Astrocyte of the spinal cord (primary cell): ENCODE results near the gene SMLR1.

ENCODE experiments used
- DNase-seq: peaks from one replicate; pipeline ENCODE4 v3.0.0; 2011; ENCODE audit warnings: low read depth, low spot score
- H3K4me3 ChIP-seq: 2 replicates; pipeline ENCODE4 v1.5.1; 2011; ENCODE audit warnings: low read depth, mild to moderate bottlenecking, low read length, moderate library complexity
- in situ Hi-C: cut with HindIII; loops from 2 replicates; pipeline ENCODE4 v1.10.0; 2017; ENCODE audit warnings: low sequenced_read_pairs
- TF ChIP-seq, protein P1 (sequence below): IDR thresholded peaks from 2 replicates; pipeline ENCODE4 v1.5.1; 2012; ENCODE audit warnings: low read depth, mild to moderate bottlenecking, low read length, inconsistent platforms

The SMLR1 gene

DNA sequence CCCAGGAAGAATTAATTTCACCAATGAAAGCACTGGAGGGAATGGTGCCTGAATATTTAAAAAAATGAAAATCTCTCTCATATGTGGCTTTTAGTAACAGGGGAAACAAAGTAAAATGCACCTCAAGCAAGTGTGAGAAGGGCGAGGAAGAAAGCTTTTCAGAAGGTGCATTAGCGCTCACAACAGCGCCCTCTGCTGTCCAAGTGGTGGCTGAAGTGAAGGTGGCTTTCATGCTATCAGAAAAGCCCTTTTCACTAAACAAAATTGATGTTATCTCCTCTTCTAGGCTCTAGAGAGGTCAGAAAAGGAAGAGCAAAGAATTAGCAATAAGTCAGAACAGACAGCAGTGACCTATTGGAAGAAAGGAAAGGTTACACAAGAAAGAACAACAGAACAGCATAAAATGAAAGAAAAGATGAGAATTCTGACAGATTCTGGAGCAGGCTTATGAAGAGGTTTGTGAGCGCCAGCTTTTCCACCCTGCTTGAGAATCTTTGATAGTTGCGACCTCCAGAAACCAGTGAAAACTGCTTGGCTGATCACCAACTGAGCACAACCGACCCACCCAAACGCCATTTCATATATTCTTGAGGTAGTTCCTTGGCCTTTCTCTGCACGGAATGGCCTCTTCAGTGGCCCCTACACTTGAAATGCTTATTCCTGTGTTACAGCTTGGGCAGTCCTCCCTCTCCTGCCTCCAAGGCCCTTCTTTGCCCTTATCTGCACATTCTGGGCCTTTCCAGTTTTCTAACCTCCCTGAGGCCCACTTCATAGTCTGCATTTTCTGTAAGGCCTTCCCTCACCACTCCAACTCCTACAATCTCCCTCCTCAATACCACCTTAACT lies 45.3 kb downstream of the SMLR1 start:
- in situ Hi-C loops = no loop called here
- H3K4me3 ChIP-seq = no peak overlapping the region
- DNase-seq = peak; percentile 49
- TF ChIP-seq, protein P1, sequence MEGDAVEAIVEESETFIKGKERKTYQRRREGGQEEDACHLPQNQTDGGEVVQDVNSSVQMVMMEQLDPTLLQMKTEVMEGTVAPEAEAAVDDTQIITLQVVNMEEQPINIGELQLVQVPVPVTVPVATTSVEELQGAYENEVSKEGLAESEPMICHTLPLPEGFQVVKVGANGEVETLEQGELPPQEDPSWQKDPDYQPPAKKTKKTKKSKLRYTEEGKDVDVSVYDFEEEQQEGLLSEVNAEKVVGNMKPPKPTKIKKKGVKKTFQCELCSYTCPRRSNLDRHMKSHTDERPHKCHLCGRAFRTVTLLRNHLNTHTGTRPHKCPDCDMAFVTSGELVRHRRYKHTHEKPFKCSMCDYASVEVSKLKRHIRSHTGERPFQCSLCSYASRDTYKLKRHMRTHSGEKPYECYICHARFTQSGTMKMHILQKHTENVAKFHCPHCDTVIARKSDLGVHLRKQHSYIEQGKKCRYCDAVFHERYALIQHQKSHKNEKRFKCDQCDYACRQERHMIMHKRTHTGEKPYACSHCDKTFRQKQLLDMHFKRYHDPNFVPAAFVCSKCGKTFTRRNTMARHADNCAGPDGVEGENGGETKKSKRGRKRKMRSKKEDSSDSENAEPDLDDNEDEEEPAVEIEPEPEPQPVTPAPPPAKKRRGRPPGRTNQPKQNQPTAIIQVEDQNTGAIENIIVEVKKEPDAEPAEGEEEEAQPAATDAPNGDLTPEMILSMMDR = peak; percentile 97

DNA sequence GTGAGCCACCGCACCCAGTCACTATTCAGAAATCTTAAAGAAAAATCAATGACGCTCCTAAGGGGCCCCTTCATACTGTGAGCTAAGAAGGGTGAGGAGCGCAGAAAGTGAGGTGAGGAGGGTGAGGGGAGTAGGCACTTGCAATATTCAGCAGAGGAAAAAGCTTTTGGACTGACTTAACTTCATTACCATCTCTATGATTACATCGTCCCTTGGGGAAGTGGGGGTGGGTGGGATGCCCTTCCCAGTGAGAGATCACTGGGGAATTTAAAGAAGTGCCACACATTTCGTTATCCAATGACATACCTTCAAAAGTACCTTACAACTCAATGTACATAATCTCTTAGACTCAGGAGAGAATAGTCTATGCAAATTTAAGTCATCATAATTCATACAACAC lies 46.5 kb downstream of the SMLR1 start:
- TF ChIP-seq, protein P1 = no peak
- no peak overlapping the region for H3K4me3 ChIP-seq
- in situ Hi-C loops = no loop called here
- no peak for DNase-seq

DNA sequence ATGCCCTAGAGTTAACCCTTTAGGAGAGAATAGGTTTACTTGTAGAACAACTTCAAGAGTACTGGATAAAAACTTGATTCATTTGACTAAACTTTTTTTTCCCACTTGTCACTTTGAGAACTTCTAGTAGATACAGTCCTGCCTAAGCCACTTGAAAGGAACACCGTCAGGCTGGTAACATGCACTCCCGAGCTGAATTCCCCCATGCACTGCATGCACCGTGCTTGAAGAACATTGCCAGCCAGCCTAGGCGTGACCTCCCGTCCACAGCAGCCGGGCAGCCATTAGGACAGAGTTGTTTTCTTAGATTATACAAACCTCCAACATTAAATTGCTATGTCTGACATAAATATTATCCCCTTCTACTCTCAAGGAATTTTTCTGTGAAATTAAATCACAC lies 52.6 kb downstream of the SMLR1 start:
- no peak for DNase-seq
- no peak overlapping the region for H3K4me3 ChIP-seq
- in situ Hi-C loops = no loop called here
- TF ChIP-seq, protein P1 = no peak

DNA sequence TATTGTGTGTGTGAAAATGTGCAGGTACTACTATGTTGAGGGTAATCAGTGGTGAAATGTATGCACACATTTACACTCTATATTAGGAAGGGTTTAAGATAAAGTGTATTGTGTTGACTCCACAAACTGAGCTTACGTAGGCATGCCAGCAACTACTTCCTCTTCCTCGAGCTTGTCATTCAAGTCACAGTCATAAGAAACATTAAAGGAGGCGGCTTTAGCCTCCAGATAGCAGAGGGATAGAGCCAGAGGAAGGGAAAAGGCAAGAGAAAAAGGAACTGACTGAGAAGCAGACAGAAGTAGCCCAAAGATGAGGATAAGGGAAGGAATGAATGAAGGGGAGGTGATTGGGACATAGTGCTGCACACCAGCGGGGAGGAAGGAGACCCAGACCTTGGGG lies 55.2 kb downstream of the SMLR1 start:
- TF ChIP-seq, protein P1 = no peak
- H3K4me3 ChIP-seq = no peak overlapping the region
- in situ Hi-C loops = no loop called here
- no peak for DNase-seq

DNA sequence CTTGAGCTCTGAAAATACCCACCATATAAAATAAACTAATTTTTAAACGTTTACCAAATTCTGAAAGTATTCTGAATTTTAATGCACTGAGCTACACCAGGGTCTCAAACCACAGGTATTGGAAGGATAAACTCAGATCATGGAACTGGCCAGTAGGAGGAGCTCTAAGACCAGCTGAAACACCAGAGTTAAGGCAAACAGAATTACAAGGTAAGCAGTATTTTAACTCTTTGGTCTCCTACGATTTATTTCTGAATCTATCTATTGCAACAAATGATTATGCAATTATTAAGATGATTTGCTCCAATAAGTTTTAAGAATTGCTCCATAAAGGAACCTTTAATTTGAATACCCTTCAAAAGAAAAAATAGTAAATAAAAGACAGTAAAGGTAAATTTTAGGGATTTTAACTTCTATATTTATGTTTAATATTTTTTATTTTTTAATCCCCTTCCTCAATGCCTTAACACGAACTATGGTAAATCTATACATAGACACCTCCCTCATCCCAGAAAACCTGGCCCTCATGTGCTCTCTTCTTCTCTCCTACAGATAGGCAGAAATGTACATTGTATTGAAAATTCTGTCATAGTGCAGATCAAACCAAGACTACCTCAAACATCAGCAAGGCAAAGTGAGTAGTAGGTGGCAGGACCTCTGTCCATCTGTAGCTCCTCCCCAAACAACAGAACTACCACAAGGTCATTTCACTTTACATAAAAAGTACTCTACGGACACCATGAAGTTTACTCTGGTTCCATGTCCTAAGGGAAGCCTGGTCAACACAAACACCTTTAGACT lies 58.4 kb downstream of the SMLR1 start:
- in situ Hi-C loops = no loop called here
- TF ChIP-seq, protein P1 = peak; percentile 74
- peak; percentile 82 for DNase-seq
- no peak overlapping the region for H3K4me3 ChIP-seq
